ENCODE data around the gene CRKL. TPM values are rescaled to one million over a fixed set of nuclear protein-coding genes. Genes with fewer than 3 reads are reported as not detected.
"Not testable (repeated sequence)": the region's sequence is repeated elsewhere in the genome, so short reads cannot be mapped to it uniquely, and the experiment has no call there.

The CRKL gene
- total RNA-seq, 1 experiment from 2014 or later: 82.7 TPM

DNA sequence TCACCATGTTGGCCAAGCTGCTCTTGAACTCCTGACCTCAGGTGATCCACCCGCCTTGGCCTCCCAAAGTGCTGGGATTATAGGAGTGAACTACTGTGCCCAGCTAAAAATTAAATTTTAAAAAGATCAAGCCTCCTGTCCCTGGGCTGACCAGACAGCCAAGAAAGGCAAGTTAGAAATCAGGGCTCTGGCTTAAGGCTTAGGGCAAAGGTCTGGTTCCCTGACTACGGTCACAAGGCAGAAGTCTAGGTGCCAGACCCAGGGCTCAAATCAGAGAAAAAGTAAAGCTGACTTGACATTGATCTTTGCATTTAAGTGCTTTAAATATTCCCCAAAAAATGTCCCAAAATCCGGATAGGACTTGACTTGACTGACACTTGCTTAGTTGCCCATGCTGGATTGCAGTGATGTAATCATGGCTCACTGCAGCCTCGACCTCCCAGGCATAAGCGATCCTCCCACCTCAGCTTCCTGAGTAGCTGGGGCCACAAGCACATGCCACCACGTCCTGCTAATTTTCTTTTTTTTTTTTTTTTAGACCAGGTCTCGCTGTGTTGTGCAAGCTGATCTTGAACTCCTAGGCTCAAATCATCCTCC lies 17.3 kb upstream of the CRKL start:
- Histone ChIP-seq H3K4me1 (no peaks in the 10 kb centered on the region), H3K27me3 (replicated peaks; ENCODE audit: control insufficient read depth, insufficient read depth, low read length) (no peaks in the 10 kb centered on the region), H3K9me3 (no peaks in the 10 kb centered on the region), H3K4me3 (ENCODE audit: low read depth, low read length) (no peak overlapping the region), H3K36me3 (ENCODE audit: control insufficient read depth, insufficient read depth, low read length) (no peaks in the 10 kb centered on the region)
- H3K27ac Mint-ChIP-seq (ENCODE audit: unreplicated experiment): no peak overlapping the region
- intact Hi-C loops (cut with micrococcal nuclease; ENCODE audit: unreplicated experiment): no loop called here
- no peak overlapping the region for H3K4me3 Mint-ChIP-seq (ENCODE audit: unreplicated experiment)
- H3K9me3 Mint-ChIP-seq (ENCODE audit: unreplicated experiment): no peaks in the 10 kb centered on the region
- H3K36me3 Mint-ChIP-seq (ENCODE audit: insufficient read depth, unreplicated experiment): no peaks in the 10 kb centered on the region
- no peaks in the 10 kb centered on the region for H3K27me3 Mint-ChIP-seq (ENCODE audit: insufficient read depth, unreplicated experiment)
- TF ChIP-seq, protein P1, sequence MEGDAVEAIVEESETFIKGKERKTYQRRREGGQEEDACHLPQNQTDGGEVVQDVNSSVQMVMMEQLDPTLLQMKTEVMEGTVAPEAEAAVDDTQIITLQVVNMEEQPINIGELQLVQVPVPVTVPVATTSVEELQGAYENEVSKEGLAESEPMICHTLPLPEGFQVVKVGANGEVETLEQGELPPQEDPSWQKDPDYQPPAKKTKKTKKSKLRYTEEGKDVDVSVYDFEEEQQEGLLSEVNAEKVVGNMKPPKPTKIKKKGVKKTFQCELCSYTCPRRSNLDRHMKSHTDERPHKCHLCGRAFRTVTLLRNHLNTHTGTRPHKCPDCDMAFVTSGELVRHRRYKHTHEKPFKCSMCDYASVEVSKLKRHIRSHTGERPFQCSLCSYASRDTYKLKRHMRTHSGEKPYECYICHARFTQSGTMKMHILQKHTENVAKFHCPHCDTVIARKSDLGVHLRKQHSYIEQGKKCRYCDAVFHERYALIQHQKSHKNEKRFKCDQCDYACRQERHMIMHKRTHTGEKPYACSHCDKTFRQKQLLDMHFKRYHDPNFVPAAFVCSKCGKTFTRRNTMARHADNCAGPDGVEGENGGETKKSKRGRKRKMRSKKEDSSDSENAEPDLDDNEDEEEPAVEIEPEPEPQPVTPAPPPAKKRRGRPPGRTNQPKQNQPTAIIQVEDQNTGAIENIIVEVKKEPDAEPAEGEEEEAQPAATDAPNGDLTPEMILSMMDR (IDR thresholded peaks at IDR 0.05; ENCODE audit: insufficient read depth in 1 of 2, low read depth in 1 of 2, low read length in 1 of 2, severe bottlenecking in 1 of 2, unreplicated experiment in 1 of 2): no peak
- no TSS peak for BruUV-seq (replicated peaks)
- H3K4me1 Mint-ChIP-seq (ENCODE audit: low read depth, unreplicated experiment): no peaks in the 10 kb centered on the region
- ChIA-PET CTCF (interaction anchor here (0.6 to 1.7 kb wide), 2 partner anchors 14 to 18 kb away, joined by 3 to 6 read pairs; partner anchors contain the start of gene CRKL), POLR2A (no interaction called here)
- DNase-seq: no peak

DNA sequence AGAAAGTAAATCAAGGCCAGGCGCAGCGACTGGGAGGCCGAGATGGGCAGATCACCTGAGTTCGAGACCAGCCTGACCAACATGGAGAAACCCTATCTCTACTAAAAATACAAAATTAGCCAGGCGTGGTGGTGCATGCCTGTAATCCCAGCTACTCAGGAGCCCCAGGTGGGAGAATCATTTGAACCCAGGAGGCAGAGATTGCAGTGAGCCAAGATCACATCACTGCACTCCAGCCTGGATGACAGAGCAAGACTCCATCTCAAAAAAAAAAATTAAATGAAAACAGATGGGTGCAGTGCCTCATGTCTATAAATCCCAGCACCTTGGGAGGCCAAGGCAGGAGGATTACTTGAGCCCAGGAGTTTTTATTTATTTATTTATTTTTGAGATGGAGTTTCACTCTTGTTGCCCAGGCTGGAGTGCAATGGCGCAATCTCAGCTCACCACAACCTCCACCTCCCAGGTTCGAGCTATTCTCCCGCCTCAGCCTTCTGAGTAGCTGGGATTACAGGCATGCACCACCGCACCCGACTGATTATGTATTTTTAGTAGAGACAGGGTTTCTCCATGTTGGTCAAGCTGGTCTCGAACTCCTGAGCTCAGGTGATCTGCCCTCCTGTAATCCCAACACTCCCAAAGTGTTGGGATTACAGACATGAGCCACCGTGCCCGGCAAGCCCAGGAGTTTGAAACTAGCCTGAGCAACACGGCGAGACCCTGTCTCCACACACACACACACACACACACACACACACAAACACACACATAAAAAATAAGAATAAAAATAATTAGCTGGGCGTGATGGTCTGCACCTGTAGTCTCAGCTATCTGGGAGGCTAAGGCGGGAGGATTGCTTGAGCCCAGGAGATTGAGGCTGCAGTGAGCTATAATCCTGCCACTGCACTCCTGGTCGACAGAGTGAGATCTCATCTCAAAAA lies 15.8 kb upstream of the CRKL start:
- H3K4me1 Mint-ChIP-seq (ENCODE audit: low read depth, unreplicated experiment); H3K4me3 Mint-ChIP-seq (ENCODE audit: unreplicated experiment); H3K4me1 ChIP-seq; H3K9me3 Mint-ChIP-seq (ENCODE audit: unreplicated experiment); intact Hi-C loops (cut with micrococcal nuclease; ENCODE audit: unreplicated experiment); POLR2A ChIA-PET; H3K36me3 ChIP-seq (ENCODE audit: control insufficient read depth, insufficient read depth, low read length); DNase-seq; H3K9me3 ChIP-seq; BruUV-seq (replicated peaks); H3K36me3 Mint-ChIP-seq (ENCODE audit: insufficient read depth, unreplicated experiment); H3K27me3 ChIP-seq (replicated peaks; ENCODE audit: control insufficient read depth, insufficient read depth, low read length); H3K4me3 ChIP-seq (ENCODE audit: low read depth, low read length); H3K27me3 Mint-ChIP-seq (ENCODE audit: insufficient read depth, unreplicated experiment); H3K27ac Mint-ChIP-seq (ENCODE audit: unreplicated experiment): not testable (repeated sequence)
- CTCF ChIA-PET: interaction anchor here (0.5 kb wide), 1 partner anchor 163 kb away, joined by 3 read pairs; no protein-coding TSS in a partner anchor

DNA sequence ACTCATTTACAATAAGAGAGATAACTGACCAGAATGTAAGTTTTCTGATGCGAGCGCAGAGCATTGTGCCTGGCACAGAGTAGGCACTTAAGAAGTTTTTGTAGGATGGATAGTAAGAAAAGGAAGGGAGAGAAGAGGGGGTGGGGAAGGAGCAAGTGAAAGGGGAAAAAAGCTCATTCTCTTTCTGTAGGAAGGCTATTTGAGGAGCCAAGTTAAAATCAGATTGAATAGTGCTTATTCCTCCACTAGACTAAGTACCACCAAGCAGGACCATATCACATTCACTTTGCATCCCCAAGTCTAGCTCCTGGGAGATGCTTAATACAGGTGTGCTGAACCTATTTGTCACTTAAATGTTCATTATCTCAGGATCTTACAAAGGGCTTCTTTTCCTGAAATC lies 14.1 kb upstream of the CRKL start:
- H3K27ac Mint-ChIP-seq (ENCODE audit: unreplicated experiment): no peak overlapping the region
- H3K9me3 Mint-ChIP-seq (ENCODE audit: unreplicated experiment): no peaks in the 10 kb centered on the region
- Histone ChIP-seq H3K36me3 (ENCODE audit: control insufficient read depth, insufficient read depth, low read length) (no peaks in the 10 kb centered on the region), H3K4me1 (no peaks in the 10 kb centered on the region), H3K9me3 (no peaks in the 10 kb centered on the region), H3K4me3 (ENCODE audit: low read depth, low read length) (no peak overlapping the region), H3K27me3 (replicated peaks; ENCODE audit: control insufficient read depth, insufficient read depth, low read length) (no peaks in the 10 kb centered on the region)
- TF ChIP-seq, protein P1 (IDR thresholded peaks at IDR 0.05; ENCODE audit: insufficient read depth in 1 of 2, low read depth in 1 of 2, low read length in 1 of 2, severe bottlenecking in 1 of 2, unreplicated experiment in 1 of 2): no peak
- H3K4me1 Mint-ChIP-seq (ENCODE audit: low read depth, unreplicated experiment): no peaks in the 10 kb centered on the region
- ChIA-PET POLR2A (no interaction called here), CTCF (no interaction called here)
- BruUV-seq (replicated peaks): no TSS peak
- intact Hi-C loops (cut with micrococcal nuclease; ENCODE audit: unreplicated experiment): no loop called here
- no peaks in the 10 kb centered on the region for H3K36me3 Mint-ChIP-seq (ENCODE audit: insufficient read depth, unreplicated experiment)
- peaks cover 3% of the 10 kb centered on the region for H3K27me3 Mint-ChIP-seq (ENCODE audit: insufficient read depth, unreplicated experiment)
- no peak for DNase-seq
- no peak overlapping the region for H3K4me3 Mint-ChIP-seq (ENCODE audit: unreplicated experiment)
